Measurements from ENCODE around the gene TRIP12. TPM values are rescaled to one million over a fixed set of nuclear protein-coding genes. Genes with fewer than 3 reads are reported as not detected.
"Not testable (repeated sequence)": the region's sequence is repeated elsewhere in the genome, so short reads cannot be mapped to it uniquely, and the experiment has no call there.

Gene TRIP12
- total RNA-seq, 1 experiment from 2014 or later = 252 TPM

- CTCF ChIA-PET = interaction anchor here (0.6 kb wide), 1 partner anchor 324 kb away, joined by 5 read pairs; no protein-coding TSS in a partner anchor
- H3K4me1 Mint-ChIP-seq (ENCODE audit: low read depth, unreplicated experiment) = peaks cover 35% of the 10 kb centered on the region
- BruUV-seq (replicated peaks) = no TSS peak
Observed at GRCh38 chr2:229901819-229902218, 20.0 kb downstream of the TRIP12 start.

DNA sequence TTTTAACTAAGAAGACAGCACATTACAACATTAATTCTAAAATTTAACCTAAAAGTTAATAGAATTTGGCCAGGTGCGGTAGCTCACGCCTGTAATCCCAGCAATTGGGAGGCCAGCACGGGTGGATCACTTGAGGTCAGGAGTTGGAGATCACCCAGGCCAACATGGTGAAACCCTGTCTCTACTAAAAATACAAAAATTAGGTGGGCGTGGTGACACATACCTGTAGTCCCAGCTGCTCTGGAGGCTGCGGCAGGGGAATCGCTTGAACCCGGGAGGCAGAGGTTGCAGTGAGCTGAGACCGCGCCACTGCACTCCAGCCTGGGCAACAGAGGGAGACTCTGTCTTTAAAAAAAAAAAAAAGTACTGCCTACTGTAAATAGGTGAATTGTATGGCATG lies 21.3 kb downstream of the TRIP12 start:
- intact Hi-C loops (cut with micrococcal nuclease; ENCODE audit: unreplicated experiment); H3K9me3 Mint-ChIP-seq (ENCODE audit: low read depth, unreplicated experiment); BruUV-seq (replicated peaks); H3K27ac Mint-ChIP-seq (ENCODE audit: unreplicated experiment); DNase-seq; H3K27me3 Mint-ChIP-seq (ENCODE audit: unreplicated experiment); H3K4me3 Mint-ChIP-seq (ENCODE audit: low read depth, unreplicated experiment): not testable (repeated sequence)
- CTCF ChIA-PET = interaction anchor here (0.6 kb wide), 1 partner anchor 151 kb away, joined by 8 read pairs; no protein-coding TSS in a partner anchor
- Mint-ChIP-seq H3K36me3 (ENCODE audit: insufficient read depth, unreplicated experiment) (peaks cover 31% of the 10 kb centered on the region), H3K4me1 (ENCODE audit: low read depth, unreplicated experiment) (peaks cover 35% of the 10 kb centered on the region)

More at GRCh38 chr2:229901819-229902218, 20.0 kb downstream of the TRIP12 start:
- peak; percentile 46 for DNase-seq
- H3K4me3 Mint-ChIP-seq (ENCODE audit: low read depth, unreplicated experiment) = no peak overlapping the region
- intact Hi-C loops (cut with micrococcal nuclease; ENCODE audit: unreplicated experiment) = no loop called here
- H3K9me3 Mint-ChIP-seq (ENCODE audit: low read depth, unreplicated experiment) = no peaks in the 10 kb centered on the region
- H3K27ac Mint-ChIP-seq (ENCODE audit: unreplicated experiment) = no peak overlapping the region
- H3K36me3 Mint-ChIP-seq (ENCODE audit: insufficient read depth, unreplicated experiment) = peaks cover 31% of the 10 kb centered on the region
- no peaks in the 10 kb centered on the region for H3K27me3 Mint-ChIP-seq (ENCODE audit: unreplicated experiment)
- TF ChIP-seq, protein P1, sequence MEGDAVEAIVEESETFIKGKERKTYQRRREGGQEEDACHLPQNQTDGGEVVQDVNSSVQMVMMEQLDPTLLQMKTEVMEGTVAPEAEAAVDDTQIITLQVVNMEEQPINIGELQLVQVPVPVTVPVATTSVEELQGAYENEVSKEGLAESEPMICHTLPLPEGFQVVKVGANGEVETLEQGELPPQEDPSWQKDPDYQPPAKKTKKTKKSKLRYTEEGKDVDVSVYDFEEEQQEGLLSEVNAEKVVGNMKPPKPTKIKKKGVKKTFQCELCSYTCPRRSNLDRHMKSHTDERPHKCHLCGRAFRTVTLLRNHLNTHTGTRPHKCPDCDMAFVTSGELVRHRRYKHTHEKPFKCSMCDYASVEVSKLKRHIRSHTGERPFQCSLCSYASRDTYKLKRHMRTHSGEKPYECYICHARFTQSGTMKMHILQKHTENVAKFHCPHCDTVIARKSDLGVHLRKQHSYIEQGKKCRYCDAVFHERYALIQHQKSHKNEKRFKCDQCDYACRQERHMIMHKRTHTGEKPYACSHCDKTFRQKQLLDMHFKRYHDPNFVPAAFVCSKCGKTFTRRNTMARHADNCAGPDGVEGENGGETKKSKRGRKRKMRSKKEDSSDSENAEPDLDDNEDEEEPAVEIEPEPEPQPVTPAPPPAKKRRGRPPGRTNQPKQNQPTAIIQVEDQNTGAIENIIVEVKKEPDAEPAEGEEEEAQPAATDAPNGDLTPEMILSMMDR (IDR thresholded peaks at IDR 0.05; ENCODE audit: unreplicated experiment) = no peak

DNA sequence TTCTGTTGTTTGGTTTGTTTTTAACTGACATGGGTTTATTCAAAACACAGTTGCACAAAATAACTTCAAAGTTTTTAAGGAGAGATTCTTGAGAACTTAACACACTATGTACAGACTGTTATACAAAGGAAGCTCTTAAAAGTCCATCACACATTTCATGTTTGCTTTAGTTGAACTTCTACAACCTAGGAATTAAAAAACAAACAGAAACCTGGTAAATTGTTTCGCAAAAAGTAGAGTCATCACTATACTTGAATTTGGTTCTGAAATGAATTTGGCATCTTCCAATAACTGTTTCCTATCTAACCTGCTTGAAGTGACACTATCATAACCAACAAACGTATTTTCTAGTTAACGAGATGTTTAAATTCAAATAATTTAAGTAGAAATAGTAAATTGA lies 21.8 kb downstream of the TRIP12 start:
- BruUV-seq (replicated peaks) = no TSS peak
- peaks cover 35% of the 10 kb centered on the region for H3K4me1 Mint-ChIP-seq (ENCODE audit: low read depth, unreplicated experiment)
- intact Hi-C loops (cut with micrococcal nuclease; ENCODE audit: unreplicated experiment) = no loop called here
- DNase-seq = no peak
- TF ChIP-seq, protein P1 (IDR thresholded peaks at IDR 0.05; ENCODE audit: unreplicated experiment) = no peak
- H3K27me3 Mint-ChIP-seq (ENCODE audit: unreplicated experiment) = no peaks in the 10 kb centered on the region
- peaks cover 29% of the 10 kb centered on the region for H3K36me3 Mint-ChIP-seq (ENCODE audit: insufficient read depth, unreplicated experiment)
- CTCF ChIA-PET = interaction anchor here (0.6 kb wide), 1 partner anchor 150 kb away, joined by 8 read pairs; no protein-coding TSS in a partner anchor
- H3K27ac Mint-ChIP-seq (ENCODE audit: unreplicated experiment) = no peak overlapping the region
- H3K9me3 Mint-ChIP-seq (ENCODE audit: low read depth, unreplicated experiment) = no peaks in the 10 kb centered on the region
- no peak overlapping the region for H3K4me3 Mint-ChIP-seq (ENCODE audit: low read depth, unreplicated experiment)

DNA sequence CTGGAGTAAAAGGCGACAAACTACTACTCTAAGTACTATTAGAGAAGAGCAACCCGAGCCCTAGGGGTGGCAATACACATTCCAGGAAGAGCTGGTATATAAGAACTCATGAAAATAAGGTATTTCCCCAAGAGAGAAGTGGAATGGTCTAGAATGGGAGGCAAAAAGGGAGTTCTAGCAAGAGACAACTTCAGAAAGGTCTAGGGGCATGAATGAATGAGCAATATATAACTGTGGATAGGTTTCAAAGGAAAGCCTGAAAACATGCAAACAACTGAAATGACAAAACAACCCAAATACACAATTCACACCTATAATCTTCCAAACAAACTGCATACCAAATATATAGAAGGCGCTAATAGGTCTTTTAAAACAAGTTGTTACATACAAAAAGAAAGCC lies 22.2 kb downstream of the TRIP12 start:
- H3K27ac Mint-ChIP-seq (ENCODE audit: unreplicated experiment) = no peak overlapping the region

DNA sequence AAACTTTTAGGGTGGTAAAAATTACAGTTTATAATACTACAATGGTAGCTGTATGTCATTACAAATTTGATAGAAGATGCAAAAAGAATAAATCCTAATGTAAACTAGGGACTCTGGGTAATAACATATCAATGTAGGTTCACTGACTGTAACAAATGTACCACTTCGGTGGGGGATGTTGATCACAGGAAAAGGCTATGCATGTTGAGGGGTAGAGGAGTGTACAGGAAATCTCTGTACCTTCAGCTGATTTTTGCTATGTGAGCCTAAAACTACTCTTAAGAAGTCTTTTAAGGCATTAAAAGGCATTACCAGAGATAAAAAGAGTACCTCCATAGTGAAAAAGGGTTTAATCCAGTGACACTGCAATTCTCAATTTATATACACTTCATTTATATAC lies 25.0 kb downstream of the TRIP12 start:
- no peak overlapping the region for H3K27ac Mint-ChIP-seq (ENCODE audit: unreplicated experiment)
- no peak overlapping the region for H3K4me3 Mint-ChIP-seq (ENCODE audit: low read depth, unreplicated experiment)
- H3K9me3 Mint-ChIP-seq (ENCODE audit: low read depth, unreplicated experiment) = no peaks in the 10 kb centered on the region
- intact Hi-C loops (cut with micrococcal nuclease; ENCODE audit: unreplicated experiment) = no loop called here
- H3K27me3 Mint-ChIP-seq (ENCODE audit: unreplicated experiment) = no peaks in the 10 kb centered on the region
- H3K4me1 Mint-ChIP-seq (ENCODE audit: low read depth, unreplicated experiment) = peaks cover 16% of the 10 kb centered on the region
- CTCF ChIA-PET = no interaction called here
- TF ChIP-seq, protein P1 (IDR thresholded peaks at IDR 0.05; ENCODE audit: unreplicated experiment) = no peak
- BruUV-seq (replicated peaks) = no TSS peak
- peaks cover 16% of the 10 kb centered on the region for H3K36me3 Mint-ChIP-seq (ENCODE audit: insufficient read depth, unreplicated experiment)
- no peak for DNase-seq

More for the DNA sequence above, 22.2 kb downstream of the TRIP12 start:
- TF ChIP-seq, protein P1 (IDR thresholded peaks at IDR 0.05; ENCODE audit: unreplicated experiment) = no peak
- intact Hi-C loops (cut with micrococcal nuclease; ENCODE audit: unreplicated experiment) = no loop called here
- H3K4me1 Mint-ChIP-seq (ENCODE audit: low read depth, unreplicated experiment) = peaks cover 35% of the 10 kb centered on the region
- no peak for DNase-seq
- no TSS peak for BruUV-seq (replicated peaks)
- H3K27me3 Mint-ChIP-seq (ENCODE audit: unreplicated experiment) = no peaks in the 10 kb centered on the region
- CTCF ChIA-PET = no interaction called here
- peaks cover 25% of the 10 kb centered on the region for H3K36me3 Mint-ChIP-seq (ENCODE audit: insufficient read depth, unreplicated experiment)
- H3K4me3 Mint-ChIP-seq (ENCODE audit: low read depth, unreplicated experiment) = no peak overlapping the region
- no peaks in the 10 kb centered on the region for H3K9me3 Mint-ChIP-seq (ENCODE audit: low read depth, unreplicated experiment)

Data from Calu3 (cell line).